Activated CD8-positive, alpha-beta memory T cell treated with anti-CD3 and anti-CD28 coated beads, Interleukin-2, amount 50 U/mL, for 4 hours (primary cell): ENCODE results near the gene L3MBTL1.
A peak's percentile ranks its signal among the peaks of the same experiment; 100 is the strongest.

ENCODE experiments used
- DNase-seq: peaks from one replicate; pipeline ENCODE4 v3.0.0-alpha.2; 2020

The L3MBTL1 gene

DNA sequence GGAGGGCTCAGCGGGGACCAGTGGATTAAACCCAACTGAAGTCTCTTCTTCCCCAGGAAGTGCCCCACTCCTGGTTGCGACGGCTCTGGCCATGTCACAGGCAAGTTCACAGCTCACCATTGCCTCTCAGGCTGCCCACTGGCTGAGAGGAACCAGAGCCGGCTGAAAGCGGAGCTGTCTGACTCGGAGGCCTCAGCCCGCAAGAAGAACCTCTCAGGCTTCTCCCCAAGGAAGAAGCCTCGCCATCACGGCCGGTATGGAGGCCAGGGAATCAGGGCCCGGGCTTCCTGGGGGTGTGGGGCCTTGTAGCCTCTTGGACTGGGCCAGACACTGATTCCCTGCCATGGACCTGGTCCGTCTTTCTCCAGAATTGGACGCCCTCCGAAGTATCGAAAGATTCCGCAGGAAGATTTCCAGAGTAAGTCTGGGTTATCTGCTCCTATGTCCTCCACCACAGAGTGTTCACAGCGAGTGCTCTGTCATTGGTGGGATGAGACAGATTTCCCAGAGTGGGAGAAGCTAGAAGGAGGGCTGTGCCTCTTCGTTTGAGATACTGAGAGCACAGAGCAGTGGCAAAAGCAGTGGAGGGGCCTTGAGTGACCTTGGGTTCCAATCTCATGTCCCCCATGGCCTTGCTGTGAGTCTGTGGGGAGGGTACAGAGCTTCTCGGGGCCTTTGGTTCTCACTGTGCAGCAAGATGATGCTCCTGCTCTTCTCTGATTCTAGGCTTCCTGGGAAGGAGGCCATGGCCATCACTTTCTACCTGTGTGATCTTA, 28.7 kb downstream of the L3MBTL1 start:
- DNase-seq = no peak

DNA sequence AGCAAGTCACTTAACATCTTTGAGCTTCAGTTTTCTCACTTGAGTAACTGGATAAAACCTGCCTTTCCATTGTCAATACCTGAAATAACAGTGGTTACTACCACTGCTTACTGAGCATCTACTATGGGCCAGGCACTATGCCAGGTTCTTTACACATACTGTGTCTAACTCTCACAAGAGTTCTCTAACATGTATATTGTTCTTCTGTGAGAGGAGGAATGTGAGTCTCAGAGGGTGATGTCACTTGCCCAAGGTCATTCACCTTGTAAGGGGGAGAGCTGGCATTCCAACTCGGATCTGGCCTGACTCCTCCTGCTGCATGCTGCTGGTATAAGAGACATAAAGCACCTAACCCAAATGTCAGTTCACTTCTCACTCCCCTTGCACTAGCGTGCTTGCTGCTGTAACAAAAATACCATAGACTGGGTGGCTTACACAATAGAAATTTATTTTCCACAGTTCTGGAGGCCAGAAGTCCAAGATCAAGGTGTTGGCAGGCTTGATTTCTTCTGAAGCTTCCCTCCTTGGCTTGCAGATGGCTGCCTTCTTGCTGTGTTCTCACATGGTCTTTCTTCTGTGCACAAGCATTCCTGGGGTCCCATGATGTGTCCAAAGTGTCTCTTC, 29.4 kb downstream of the L3MBTL1 start:
- DNase-seq = no peak

DNA sequence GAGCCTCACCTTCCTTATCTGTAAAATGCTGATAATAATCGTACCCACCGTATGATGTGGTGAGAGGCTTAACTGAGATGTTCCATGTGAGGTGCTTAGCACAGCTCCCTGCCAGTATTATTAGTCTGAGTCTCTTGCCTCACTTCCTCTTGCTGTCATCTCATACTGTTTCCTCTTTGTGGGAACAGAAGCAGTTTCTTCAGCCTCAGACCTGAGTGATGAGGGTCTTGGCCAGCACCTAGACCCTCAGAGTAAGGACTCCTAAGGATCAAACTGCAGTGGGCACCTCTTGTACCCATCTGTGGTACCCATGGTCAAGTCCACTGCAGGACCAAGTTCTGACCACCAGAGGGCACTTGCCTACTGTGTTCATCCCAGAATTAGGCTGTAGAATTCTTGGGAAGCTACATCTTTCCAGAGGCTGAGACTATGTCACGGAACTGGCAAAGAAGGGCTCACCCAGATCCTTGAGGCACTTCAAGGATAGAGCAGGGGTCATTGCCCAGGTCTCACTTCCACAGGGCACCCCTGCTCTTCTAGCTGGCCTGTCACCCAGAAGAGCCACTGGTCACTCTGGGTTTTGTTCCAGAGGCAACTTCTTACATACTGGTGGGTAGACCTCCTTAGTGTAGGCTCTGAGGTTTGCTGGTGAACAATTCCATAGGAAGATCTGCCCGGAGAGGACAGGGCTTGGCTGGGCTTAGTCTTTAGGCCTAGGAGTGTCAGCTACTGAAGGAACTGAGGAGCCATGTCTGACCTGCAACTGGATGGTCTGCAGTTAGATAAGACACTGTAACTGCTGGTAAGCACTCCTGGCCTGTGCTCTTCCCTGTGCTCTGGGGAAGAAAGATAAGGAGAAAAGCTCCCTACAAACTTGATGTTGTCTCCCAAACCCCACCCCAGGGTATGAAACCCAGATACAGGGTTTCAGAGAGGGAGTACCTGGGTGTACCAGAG, 30.7 kb downstream of the L3MBTL1 start:
- DNase-seq = peak; percentile 55

DNA sequence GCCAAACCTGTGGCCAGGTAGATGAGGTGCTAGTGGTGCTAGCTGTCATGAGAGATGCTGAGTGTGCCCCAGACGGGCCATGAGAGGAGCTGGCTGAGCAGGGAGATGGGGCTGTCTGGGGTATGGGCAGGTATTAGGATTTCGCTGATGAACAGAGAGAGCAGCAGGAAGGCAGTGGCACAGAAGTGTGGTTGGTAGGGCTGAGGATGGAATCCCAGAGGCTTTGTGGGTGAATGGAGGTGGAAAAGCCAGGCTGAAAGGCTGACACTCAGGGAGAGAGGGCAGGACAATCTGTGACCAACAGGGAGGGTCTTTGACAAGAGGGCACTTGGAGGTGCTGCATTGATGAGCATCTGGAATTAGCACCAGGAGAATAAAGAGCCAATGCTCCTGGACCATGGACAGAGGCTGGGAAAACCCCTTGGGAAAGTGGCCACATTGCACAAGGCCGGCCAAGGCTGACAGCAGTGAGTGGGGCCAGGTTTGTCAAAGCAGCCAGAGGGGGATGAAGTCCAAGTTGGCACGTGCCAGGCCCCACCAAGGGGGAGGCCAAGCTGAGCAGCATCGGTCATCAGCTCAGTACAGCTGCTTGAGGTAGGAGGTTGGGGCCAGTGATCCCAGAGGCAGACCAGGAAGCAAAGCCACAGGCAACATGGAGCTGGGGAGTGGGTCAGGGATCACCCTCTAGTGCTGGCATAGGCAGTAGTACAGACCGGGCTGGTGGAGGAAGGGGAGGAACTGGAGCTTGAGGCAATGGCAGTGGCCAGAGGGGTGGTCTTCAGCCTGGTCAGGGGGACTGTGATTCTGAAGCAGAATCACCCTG, 31.6 kb downstream of the L3MBTL1 start:
- no peak for DNase-seq

DNA sequence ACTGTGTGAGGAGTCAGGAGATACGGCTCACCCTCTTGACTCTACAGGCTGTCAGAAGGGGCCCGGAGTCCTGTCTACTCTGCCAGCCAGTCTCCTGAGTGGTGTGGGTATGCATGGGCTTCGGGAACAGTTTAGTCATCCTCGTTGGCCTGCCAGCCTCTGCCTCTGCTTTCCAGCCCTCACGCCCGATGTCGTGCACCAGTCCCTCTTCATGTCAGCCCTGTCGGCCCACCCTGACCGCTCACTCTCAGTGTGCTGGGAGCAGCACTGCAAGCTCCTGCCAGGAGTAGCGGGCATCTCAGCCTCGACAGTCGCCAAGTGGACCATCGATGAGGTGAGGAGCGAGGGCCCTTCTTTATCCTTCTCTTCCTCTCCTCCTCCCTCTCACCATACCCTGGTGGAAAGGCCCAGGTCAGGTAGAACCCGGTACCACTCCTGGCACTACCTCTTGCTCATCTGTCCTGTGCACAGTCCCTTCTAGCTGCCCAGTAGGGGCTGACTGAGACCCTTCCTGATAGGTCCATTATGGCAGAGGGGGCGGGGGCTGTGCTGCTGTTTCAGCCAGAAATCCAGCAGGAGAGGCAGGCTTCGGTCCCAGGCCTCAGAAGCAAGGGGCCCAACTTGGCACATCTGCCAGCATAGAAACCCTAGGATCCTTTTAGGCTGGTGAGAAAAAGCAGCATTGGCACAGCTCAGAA, 32.6 kb downstream of the L3MBTL1 start:
- DNase-seq = no peak

DNA sequence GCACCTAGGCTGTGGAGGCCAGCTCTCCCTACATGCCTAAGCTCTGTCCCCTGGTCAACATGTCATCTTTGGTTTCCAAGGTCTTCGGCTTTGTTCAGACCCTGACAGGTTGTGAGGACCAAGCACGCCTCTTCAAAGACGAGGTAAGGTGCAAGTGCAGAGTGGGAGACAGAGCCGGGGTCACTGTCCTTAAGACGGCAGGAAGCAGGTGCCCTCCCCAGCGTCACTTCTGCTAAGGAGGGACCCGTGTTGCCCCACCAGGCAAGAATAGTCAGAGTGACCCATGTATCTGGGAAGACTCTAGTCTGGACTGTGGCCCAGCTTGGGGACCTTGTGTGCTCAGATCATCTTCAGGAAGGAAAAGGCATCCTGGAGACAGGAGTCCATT, 33.2 kb downstream of the L3MBTL1 start:
- DNase-seq = no peak

DNA sequence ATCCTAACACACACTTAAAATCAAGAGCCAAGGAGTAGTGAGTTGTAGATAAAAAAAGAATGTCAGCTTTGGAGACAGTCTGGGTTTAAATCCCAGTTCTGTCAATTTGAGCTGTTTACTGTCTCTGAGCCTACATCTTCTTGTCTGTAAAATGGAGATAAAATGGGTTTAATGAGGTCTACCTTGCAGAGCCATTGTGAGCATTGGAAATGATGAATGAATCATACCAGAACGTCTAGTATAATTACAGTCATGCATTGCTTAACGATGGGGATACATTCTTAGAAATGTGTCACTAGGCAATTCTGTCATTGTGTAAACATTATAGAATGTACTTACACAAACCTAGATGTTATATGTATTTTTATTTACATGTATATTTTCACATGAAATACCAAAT, 33.7 kb downstream of the L3MBTL1 start:
- DNase-seq = no peak

DNA sequence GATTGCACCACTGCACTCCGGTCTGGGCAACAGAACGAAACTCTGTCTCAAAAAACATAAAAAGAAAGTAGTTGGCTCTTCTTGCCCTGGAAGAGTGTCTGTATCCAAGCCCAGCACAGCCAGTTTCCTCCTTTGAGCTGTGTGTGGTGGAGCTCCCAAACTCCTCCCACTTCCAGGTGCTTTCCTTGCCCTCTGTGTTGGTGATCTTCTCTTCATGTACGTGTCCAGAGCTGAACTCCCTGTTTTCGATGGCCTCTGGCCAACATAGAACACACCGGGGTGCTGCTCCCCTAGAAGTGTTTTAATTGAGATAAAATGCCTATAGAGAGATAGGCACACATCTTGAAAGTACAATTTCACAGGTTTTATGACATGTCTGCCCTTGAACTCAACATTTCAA, 34.7 kb downstream of the L3MBTL1 start:
- DNase-seq = no peak

DNA sequence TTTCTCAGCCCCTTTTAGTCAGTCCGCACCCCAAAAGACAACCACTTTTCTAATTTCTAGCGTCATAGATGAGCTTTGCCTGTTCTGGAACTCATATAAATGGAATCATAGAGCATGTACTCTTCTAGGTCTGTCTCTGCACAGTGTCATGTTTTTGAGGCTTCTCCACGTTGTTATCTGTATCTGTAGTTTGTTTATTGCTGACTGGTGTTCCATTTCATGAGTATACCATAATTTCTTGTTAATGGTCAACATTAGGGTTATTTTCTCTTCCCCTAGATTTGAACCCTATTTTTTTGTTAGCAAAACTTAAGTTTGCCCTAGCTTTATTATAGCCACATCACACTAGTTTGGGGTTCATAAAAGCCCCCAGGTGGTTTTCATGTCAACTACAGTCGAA, 35.2 kb downstream of the L3MBTL1 start:
- DNase-seq = no peak

DNA sequence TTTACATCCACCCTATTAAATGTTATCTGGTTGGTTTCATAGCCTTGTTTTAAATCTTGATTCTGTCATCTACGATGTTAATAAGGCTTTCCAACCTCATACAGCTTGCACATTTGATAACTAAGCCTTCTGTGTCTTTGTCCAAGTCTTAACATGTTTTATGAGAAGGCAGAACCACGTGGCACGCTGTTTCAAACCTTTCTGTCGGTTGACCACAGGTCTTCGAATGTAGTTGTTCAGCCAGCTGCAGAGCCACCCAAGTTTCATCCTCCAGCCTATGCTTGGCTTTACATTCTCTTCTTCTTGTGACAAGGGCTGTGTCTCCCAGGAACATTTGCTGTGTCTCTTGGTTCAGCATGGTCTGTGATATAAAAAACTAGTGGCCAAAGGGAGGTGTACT, 35.6 kb downstream of the L3MBTL1 start:
- DNase-seq = no peak

DNA sequence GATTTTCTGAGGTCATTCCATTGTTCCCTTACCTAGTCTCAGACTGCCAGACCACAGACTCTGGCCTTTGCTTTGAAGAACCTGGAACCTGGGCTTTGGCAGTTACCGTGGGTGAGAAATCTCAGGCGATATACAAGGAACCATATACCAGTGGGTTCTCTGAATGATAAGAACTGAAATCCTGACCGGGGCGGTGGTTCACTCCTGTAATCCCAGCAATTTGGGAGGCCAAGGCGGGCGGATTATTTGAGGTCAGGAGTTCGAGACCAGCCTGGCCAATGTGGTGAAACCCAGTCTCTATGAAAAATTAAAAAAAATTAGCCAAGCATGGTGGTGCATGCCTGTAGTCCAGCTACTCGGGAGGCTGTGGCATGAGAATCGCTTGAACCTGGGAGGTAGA, 37.0 kb downstream of the L3MBTL1 start:
- no peak for DNase-seq

DNA sequence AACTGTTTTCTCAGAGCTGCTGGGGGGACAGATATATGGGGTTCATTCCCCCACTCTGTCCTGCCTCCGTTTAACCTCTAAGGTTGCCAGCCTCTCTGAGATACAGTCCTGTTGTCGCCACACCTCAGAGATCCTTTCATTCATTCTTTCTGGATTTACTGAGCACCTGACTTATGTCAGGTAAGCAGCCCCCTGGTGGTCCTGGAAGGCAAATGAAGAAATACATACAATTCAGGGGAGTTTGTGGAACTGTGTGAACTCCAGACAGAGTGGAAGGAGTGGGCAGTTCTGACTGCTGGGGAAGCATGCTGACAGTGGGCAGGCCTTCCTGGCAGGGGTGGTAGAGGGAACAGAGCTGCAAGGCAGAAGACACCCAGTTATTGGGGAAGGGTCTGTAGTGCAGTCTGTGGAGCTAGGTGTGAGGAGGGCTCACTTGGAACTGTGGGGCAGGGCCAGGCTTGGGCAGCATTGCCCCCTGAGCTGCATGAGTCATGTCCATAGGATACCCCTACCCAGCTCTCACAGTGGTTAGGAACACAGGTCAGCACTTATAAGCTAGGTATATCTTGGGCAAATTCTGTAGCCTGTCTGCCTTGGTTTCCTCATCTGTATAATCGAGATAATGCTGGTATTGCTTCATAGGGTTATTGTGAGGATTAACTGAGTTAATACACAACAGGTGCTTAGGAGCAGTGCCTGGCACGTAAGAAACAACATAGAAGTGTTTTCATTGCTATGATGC, 38.5 kb downstream of the L3MBTL1 start:
- no peak for DNase-seq

DNA sequence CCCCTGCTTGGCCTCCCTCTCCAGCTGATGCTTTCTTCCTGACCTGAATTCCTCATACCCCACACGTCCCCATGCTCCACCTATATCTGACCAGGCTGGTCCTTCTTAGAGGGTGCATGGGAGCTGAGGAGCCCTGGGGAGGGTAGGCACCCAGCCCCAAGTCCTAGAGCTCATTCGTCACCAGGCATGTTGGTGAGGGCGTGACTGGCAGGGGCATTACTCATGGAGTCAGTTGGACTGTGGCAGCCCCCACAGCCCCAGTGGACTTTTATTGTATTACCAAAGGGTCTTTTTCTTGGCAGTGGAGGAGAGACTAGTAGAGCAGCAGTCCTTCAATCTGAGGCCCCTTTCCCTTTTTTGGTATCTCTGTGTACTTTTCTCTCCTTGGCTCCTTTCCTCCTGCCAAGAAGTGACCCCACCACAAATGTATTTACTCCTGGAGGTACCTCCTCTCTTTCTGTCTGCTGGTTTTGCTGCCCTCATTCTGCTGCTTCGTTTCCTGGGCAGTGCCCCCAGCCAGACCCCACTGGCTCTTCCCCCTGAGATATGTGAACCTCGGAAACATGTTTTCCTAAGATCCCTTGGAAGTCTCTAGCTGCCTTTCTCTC, 40.9 kb downstream of the L3MBTL1 start:
- no peak for DNase-seq

DNA sequence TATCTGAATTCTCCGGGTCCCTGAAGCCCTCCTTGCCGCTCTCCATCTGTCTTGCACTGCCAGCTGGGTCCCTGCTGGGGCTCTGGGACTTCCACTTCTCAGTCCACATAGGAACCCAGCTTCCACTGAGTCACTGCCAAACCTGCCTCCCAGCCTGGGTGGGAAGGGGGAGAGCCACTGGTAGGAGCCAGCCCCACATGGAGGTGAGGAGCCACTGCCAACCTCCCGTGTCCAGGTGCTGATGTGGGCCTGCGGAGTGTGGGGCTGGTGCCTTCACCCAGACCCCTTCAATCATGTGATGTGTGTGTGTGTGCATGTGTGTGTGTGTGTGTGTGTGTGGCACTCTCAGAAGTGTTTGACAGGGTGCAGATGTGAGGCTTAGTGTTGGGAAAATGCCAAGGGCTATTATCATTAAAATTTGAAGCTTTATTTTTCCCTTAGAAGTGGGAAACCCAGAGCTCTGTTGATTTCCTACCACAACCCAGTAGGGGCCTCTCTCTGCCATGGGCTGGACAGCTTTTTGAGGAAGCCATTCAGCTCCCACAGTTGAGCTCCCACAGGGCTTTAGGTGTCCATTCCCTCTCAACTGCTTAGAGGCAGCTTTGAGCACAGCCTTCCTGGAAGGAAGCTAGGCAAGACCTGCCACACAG, 42.0 kb downstream of the L3MBTL1 start:
- DNase-seq = no peak

DNA sequence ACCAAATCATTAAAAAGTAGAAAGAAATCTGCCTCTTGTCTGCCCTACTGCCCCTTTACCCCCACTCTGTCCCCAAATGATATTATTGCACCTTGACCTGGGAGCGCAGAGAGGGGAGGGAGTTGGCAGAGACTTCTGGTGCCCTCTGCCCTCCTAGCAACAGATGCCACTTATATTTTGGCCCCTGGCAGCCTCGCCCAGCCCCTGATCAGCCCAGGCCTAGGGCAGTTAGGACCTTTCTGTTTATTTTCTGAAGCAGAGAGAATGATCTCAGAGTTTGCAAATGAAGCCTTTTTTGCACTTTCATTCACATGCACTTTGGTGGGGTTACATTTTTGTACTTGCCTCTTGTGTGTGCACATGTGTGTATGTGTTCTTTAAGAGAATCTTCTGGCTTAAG, 43.0 kb downstream of the L3MBTL1 start:
- DNase-seq = no peak

DNA sequence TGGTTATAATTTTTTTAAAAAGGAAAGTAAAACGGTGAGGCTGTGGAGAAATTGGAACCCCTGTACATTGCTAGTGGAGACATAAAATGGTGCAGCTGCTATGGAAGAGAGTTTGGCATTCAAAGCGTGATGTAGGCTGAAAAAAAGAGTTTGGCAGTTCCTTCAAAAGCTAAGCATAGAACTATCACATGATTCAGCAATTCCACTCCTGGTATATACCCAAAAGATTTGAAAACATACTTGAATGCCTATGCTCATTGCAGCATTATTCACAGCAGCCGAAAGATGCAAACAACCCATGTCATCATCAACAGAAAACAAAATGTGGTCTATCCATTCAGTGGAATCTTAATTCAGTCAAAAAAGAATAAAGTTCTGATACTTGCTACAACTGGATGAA, 46.9 kb downstream of the L3MBTL1 start:
- no peak for DNase-seq

DNA sequence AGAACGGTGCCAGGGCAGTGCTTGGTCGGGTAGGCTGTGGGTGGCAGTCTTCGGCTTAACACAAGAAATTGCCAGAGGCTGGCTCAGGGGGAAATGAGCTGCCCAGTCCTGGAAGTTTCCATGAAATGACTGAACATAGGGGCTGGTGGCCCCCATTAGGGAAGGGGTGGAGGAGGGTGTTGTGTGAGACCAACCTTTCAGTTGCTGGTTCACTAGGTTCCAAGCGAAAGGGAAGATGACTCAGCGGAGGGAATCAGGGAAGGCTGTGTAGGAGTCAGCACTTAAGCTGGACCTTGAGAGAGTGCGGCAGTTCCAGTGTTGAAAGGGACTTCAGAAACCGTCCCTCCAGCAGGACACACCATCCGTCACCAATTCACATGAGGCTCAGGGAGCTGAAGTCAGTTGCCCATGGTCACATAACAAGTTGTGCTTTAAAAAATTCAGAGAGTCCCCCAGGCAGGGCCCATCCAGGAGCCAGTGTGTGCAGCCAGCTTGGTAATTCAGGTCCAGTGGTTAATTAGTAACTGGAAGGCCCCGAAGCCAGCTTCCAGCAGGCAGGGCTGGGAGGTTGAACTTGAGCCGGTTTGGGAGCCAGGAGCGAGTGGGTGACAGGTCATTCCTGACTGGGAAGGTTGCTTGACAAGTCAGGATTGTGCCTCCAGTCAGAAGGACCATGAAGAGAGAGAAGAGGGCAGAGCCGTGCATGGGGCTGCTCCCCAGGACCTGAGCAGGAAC, 51.1 kb downstream of the L3MBTL1 start, which contains the start of gene SGK2:
SGK2 (plus strand) TSS at position 616 of the 735 bp plus-strand sequence. CDS start 7,469 bp downstream, outside the sequence.
- no peak for DNase-seq

DNA sequence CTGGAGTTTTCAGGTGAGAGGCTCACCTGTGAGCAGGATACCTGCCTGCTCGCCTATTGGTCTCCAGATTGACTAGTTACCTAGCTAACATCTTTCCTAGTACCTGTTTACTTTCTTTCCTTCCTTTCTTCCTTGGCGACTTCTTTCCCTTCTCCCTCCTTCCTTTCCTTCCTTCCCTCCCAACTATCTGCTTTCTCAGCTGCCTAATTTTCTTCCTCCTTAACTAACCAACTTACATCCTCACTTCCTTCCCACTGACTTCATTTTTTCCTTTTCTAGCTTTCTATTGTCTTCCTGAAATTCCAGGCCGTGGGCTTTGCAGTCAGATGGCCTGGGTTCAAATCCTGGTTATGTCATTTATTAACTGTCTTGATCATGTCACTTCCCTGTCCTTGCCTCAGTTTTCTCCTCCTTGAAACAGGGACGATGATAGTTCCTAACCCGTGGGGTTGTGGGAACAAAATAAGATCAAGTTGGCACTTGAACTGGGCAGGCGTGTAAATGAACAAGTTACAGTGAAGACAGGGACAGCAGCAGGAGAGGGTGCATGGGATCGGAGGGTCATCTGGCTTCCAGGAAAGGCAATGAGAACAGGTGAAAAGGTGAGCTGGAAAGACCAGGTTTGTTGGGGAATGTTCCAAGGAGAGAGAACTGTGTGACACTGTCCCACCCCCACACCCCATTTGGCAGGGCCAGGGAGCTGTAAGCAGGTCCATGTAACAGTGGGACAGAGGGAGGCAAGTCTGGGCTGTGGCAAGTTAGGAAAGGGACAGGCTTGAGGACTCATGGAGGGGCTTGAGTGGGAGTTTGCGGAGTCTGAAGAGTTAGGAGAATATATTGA, 51.9 kb downstream of the L3MBTL1 start:
- DNase-seq = no peak

DNA sequence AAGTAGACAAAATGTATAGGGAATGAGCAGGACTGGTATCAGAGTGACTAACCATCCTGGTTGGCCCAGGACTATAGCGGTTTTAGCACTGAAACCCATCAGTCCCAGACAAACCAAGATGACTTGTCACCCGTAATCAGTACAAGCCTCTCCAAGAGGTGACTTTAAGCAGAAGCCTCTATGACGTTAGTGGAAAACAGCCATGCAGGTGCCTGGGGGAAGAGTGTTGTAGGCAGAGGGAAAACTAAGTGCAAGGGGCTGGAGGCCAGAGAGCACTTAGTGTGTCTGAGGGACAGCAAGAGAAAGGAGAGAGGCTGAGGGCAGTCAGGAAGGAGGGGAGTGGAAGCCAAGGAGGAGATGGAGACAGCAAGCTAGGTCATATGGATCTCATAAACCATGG, 53.5 kb downstream of the L3MBTL1 start:
- no peak for DNase-seq
